Gastroesophageal sphincter (tissue), 3 donors: ENCODE measurements around the gene MFAP3.

ENCODE experiments used
- CTCF ChIP-seq, 4 experiments: fragments of 200-600 bp in 2 of 4; fragments of 450-650 bp in 2 of 4; sonication (generic) in 1 of 4; IDR thresholded peaks; one replicate each; pipeline ENCODE4 v1.5.1; 2017 to 2019; ENCODE audit warnings: antibody characterized with exemption in 4 of 4, mild to moderate bottlenecking in 2 of 4, moderate library complexity in 2 of 4
- EP300 ChIP-seq: sonication (generic); formaldehyde crosslinking; IDR thresholded peaks from one replicate; pipeline ENCODE4 v1.6.1; 2017; ENCODE audit warnings: antibody characterized with exemption, mild to moderate bottlenecking
- POLR2A ChIP-seq, 2 donors: fragments of 450-650 bp; IDR thresholded peaks; one replicate each; pipeline ENCODE4 v1.6.1; 2017; ENCODE audit warnings: antibody characterized with exemption in 2 of 2, mild to moderate bottlenecking in 2 of 2, moderate library complexity in 1 of 2
- POLR2AphosphoS5 ChIP-seq: sonication (generic); formaldehyde crosslinking; IDR thresholded peaks from one replicate; pipeline ENCODE4 v1.6.1; 2017; ENCODE audit warnings: antibody characterized with exemption

- TF ChIP-seq CTCF (IDR thresholded peaks at IDR 0.05) (no peak), POLR2A (IDR thresholded peaks at IDR 0.05) (no peak), POLR2AphosphoS5 (no peak), EP300 (no peak)
Observed at GRCh38 chr5:154092356-154093141, 53.8 kb downstream of the MFAP3 start.
